ENCODE data around the gene DNAI1.
A peak's percentile ranks its signal among the peaks of the same experiment; 100 is the strongest.

Gene DNAI1

DNA sequence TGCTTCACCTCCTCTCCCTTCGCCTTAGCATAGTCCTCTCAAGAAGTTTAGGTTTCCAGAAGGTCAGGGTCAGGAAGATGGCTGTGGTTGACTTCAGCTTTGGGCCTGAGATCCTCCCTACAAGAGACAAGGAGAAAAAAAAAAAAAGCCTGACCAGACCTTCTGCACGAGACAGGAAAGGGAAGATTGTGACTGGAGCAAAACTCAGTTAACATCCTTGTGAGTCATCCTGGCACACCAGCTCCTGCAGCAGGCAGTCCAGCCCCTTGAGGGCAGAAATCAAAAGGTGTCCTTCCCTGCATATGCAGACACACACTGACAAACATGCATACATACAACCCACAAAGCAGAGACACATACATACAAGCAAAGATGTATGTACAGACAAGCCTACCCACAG lies 82.2 kb downstream of the DNAI1 start:
- DNase-seq = no peak

DNA sequence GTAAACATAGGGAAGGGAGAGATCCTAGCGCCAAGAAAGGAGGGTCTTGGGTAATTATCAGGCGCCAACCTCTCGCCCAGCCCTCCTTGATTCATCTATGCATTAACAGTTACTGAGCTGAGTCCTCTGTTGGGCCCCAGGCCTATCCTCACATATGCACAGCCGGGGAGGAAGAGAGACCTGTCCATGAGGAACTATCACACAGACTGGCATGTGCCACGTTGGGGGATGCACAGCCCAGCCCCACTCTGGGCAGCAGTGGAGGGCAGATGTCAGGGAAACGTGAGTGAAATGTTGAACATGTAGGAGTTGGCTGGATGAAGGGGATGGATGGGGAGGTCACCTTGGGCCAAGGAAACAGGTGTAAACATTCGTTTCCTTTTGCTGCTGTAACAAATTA lies 82.9 kb downstream of the DNAI1 start:
- no peak for DNase-seq

- no peak for DNase-seq
Observed at GRCh38 chr9:34544035-34544434, 85.4 kb downstream of the DNAI1 start.

DNA sequence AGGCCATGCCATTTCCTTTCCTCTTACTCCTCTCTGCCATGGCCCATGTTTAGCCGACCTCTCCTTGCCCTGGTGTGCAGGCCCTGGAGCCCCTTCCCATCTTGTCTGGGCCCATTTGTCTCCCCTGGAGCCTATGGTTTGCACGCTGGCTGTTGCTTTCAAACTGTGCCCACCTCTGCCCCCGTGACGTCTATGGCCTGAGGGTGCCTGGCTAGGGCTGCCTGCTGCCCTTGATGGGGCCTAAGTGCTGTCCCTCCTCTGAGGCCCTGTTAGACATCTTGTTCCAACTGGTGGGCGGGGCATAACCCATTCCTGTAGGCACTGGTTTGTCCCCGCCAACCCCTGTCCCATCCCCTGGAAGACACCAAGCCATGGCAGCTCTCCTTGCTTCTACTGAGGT lies 86.9 kb downstream of the DNAI1 start:
- DNase-seq = no peak

DNA sequence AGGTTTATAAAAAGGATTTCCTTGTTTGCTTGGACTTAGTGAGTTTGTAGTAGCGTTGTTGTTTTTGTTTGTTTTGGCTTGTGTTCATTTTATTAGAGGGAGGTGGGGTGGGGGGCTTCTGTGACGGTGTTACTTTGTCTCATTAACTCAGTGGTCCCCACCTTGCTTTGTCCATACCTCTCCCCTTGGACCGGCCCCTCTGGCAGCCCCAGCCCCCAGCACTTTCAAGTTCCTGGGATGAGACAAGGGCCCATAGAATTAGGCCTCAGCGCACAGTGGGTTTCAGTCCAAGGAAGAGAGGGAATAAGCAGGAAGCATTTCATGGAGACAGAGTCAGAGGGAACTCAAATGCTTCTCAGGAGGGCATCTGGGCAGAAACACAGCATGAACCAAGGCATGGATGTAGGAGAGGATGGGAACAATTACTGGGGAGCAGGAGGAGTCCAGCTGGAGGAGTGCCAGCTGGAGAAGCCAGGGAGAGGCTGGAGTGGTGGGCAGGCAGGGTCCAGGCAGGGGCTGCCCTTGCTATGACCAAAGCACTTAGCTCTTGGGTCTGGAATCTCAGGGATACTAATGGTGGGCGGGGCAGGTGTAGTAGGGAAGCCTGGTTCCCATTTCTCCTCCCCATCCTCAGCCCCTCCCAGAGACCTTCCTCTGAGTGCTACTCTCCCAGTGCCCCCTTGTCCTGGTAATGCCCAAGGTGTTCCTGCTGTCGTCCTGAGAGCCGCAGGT lies 87.7 kb downstream of the DNAI1 start:
- no peak for DNase-seq

- DNase-seq = peak in 52 of 58 donors; percentile 11 to 79 (median 52)
Observed at GRCh38 chr9:34546834-34547827, 88.5 kb downstream of the DNAI1 start.

DNA sequence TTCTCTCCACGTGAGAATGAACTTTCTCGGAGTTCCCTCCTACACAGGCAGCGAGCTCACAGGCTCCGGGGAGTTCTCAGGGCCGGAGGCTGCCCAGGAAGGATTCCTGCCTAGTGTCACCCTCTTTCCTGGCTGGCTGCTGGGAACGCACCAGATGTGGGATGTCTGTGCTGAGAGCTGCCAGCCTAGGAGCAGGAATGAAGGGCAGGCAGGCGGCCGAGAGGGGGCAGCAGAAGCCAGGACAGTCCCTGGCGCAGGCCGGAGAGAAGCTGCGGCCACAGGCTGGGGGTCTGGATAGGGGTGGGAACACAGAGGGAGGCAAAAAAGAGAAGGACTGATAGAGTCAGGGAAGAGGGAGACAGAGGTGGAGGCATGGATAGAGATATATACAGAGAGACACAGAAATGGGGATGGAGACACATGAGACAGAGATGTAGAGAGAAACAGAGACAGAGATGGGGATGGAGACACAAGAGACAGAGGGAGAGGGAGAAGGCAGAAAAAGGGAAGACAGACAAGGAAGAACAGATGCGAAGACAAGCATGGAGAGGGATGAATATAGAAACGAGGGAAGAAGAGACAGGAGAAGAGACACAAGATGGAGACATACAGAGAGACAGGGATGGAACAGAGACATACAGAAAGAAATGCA lies 89.5 kb downstream of the DNAI1 start:
- DNase-seq = peak in 55 of 58 donors; percentile 25 to 87 (median 65)

DNA sequence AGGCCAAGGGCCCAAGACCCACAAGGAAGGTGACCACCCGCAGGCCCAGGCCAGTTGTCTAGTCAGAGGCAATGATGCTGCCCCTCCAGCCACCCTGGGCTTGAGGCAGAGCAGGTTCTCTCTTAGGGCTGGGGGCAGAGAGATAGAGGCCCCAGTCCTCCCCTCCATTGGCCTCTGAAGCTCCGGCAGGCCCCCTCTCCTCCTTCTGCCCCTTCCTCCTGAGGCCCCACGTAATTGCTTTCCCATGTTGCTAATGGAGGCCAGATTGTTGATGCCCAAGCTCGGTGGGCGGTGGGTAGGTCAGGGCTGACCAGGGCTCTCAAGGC lies 90.8 kb downstream of the DNAI1 start:
- no peak for DNase-seq

DNA sequence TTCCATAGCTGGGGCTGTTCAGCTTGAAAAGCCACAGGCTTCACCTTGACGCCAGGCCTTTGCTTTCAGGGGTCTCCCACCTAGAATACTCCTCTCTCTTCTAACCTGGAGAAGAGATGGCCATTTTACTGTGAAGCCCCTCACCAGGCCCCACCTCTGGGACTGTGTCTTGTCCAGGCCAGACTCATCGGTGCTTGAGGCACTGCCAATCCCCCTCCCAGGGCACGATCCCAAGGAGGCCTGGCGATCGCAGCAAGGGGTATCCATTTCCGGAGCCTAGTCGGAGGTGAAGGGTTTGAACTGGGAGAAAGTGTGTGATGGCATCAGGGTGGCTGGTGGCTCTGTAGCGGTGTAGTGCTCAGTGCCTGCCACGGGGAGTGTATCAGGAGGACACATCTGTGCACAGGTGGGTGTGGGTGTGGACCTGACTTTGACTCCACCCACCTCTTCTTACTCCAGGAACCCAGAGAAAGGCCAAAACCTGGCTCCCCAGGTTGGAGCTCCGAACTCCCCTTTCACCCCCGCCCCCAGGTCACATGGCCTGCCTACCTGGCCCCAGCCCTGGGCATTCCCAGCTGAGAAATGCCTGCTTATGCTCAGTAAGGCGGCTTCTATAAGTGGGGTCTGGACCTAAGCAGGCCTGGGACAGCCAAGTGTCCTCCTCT lies 91.5 kb downstream of the DNAI1 start:
- DNase-seq = no peak

DNA sequence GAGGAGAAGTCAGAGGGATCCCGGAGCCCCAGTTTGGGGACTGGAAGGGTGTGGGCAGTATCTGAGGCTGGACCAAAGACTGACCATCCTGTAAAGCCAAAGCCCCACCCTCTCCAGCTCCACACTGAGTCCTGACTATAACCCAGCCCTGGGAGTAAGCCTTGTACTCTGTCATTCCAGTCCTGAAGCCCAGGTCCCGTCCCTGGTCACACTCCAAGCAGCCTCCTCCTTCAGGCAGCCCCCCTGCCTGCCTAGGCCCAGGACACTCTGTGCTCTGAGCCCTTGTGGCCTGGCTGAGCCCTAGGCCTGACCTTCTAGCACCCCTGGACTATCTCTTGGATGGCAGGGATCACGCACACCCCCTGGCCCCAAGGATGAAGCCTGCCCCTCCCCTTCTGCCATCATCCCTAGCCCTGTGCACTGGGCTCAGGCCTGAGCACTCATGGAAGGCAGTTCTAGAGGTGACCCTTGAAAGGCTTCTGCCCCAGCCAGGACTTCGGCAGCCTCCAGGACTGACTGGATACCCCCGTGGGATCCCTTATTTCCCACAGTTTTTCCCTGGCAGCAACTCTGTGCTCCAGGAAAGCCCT lies 92.2 kb downstream of the DNAI1 start:
- DNase-seq = no peak

DNA sequence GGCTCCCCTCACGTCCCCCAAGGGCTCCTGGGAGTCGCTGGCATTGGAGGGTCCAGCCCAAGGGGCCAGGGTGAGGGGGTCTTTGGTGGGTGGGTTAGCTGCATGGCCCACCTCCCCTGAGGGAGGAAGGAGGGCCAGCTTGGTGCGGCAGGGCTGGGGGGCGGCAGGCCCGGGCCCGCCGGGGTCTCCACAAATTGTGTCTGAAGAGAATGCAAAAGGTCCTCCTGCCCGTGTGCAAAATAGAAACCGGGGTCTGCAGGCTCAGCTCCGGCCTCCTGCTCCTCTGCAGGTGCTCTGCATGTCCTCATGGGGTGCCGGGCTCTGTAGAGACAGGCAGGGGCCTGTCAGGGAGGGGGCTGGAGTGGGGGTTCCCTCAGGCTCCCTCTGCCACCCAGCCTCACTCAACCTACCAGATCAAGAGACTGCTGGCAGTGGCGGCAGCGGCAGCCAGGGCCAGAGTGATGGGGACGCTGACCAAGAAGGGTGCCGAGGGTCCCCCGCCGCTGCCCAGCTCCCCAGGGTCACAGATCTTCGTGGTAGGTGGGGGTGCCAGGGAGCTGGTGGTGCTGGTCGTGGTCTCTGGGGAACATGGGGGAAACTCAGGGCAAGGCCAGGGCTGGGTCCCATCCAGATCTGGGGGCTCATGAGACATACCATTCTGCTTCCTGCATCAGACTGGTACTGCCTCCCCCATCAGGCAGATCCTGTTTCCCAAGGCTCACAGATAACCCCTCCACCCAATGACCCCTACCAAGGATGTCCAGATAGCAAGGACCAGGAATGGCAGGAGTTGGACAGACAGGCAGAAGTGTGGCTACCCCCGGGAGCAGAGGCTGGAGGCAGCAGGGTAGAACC lies 93.4 kb downstream of the DNAI1 start:
- no peak for DNase-seq

- no peak for DNase-seq
Observed at GRCh38 chr9:34552606-34552981, 94.0 kb downstream of the DNAI1 start.

- DNase-seq = no peak
Observed at GRCh38 chr9:34552986-34553385, 94.4 kb downstream of the DNAI1 start.

GRCh38 chr9:34553511-34554021 lies 95.0 kb downstream of the DNAI1 start:
- DNase-seq = no peak

DNA sequence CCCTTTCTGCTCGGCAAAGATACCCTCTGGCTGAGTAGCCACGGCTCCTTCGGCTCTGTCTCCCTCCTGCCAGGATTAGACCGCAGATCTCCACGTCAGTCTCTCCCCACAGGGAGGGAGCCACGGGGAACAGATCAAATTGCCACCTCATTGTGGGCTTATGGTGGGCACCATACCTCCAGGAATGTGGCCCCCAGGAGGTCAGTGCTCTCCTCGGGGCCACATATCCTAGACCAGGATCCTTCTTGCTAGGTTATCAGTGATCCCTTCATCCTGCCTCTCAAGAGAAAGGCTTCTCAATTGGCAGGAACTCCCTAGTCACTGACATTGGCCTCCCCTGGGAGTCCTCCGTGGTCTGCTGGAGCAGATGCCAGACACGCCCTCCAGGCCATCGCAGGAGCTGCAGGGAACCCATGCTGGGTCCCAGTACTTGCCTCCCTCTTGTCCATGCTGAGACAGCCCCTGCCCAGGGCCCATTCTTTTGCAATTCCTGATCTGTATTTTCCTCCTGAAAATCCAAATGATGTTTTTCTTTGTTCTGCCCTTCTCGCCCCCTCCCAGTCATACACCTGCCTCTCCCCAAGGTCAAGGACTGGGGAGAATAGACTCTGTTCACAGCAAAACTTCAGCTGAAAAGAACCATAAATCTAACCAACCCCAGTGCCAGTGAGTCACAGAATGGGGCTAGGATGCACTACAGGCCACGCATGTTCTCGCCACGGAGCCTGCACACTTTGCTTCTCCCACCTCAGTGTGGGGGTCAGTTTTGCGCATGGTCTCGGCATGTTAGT lies 95.8 kb downstream of the DNAI1 start:
- DNase-seq = no peak

GRCh38 chr9:34555002-34555348 lies 96.4 kb downstream of the DNAI1 start:
- DNase-seq = no peak

DNA sequence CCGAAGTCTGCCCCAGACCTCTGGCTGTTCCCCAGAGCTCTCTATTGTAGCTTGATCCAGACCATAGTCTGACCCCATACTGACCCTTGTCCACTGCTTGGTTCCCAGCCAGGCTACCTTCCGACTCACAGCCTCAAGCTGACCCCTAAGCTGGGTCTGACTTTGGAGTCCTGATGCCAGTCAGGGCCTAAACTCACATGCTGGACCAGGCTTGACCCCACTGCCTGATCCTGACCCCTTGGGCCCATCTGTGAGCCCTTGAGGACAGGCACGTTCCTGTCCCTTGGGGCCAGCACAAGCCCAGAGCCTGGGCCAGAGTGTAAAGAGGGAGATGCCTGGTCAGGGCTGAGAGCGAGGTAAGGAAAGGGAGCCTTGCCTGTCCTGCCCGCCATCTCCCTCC lies 96.9 kb downstream of the DNAI1 start:
- DNase-seq = no peak

GRCh38 chr9:34555936-34556525 lies 97.4 kb downstream of the DNAI1 start:
- DNase-seq = no peak

DNA sequence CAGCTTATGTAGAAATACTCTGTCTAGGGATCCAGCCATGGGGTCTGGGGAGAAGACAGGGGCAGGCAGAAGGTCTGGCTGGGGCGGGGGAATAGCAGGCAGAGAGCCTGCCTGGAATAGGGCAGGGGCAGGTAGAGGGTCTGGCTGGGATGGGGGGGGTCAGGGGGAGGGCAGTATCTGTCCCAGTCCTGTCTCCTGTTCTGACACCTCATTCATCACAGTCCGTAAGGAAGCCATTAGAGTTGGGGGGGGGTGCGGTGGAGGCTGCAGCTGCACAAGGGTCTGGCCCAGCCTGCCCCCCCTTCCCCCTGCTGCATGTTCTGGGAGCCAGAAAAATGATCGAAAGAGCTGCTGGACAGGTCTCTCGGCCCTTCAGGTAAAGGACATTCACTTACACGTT lies 98.3 kb downstream of the DNAI1 start:
- no peak for DNase-seq

All from anterior cingulate cortex (tissue), 58 donors.